Loucy (cell line): ENCODE measurements around the gene ATXN7L3.

Experiments
- CTCF ChIP-seq: fragments of 200-600 bp; sonication (generic); conservative IDR thresholded peaks from 2 replicates; pipeline ENCODE4 v1.5.1; 2014; ENCODE audit warnings: mild to moderate bottlenecking, antibody characterized with exemption, low read length
- EZH2phosphoT487 ChIP-seq: fragments of 200-600 bp; IDR thresholded peaks from 2 replicates; pipeline ENCODE4 v1.6.1; 2018; ENCODE audit warnings: antibody characterized with exemption, mild to moderate bottlenecking, moderate library complexity, borderline replicate concordance

GRCh38 chr17:44214230-44214494 lies 14.5 kb upstream of the ATXN7L3 start:
- no peak for TF ChIP-seq CTCF
- TF ChIP-seq EZH2phosphoT487, result no peak
